ENCODE results near the gene ZNF414.
"Not testable (repeated sequence)": the region's sequence is repeated elsewhere in the genome, so short reads cannot be mapped to it uniquely, and the experiment has no call there.

The ZNF414 gene

GRCh38 chr19:8517551-8518442 lies 3.8 kb upstream of the ZNF414 start:
- peak; percentile 74 to 82 for DNase-seq

GRCh38 chr19:8515317-8515716 lies 1.4 kb upstream of the ZNF414 start:
- peak; percentile 30 to 47 for DNase-seq

- not testable (repeated sequence) for DNase-seq
These were observed 590 bp upstream of the ZNF414 start for GRCh38 chr19:8514505-8515009.

- no peak for DNase-seq
These were observed 806 bp downstream of the ZNF414 start for GRCh38 chr19:8513036-8513686.

- peak in 1 of 2 experiments; percentile 31 for DNase-seq
These were observed 1.6 kb downstream of the ZNF414 start for GRCh38 chr19:8512115-8512967.

- DNase-seq, result no peak
These were observed 2.3 kb downstream of the ZNF414 start for GRCh38 chr19:8511573-8512101.

- DNase-seq, result no peak
These were observed 3.3 kb downstream of the ZNF414 start for GRCh38 chr19:8510589-8511115.

- no peak for DNase-seq
These were observed 7.5 kb downstream of the ZNF414 start for GRCh38 chr19:8506402-8506957.

- DNase-seq, result peak; percentile 72 to 75
These were observed 8.1 kb downstream of the ZNF414 start for GRCh38 chr19:8505680-8506401.

GRCh38 chr19:8504919-8505318 lies 9.0 kb downstream of the ZNF414 start:
- DNase-seq, result no peak

GRCh38 chr19:8504171-8504570 lies 9.8 kb downstream of the ZNF414 start:
- no peak for DNase-seq

GRCh38 chr19:8503510-8503909 lies 10.5 kb downstream of the ZNF414 start:
- no peak for DNase-seq

- no peak for DNase-seq
These were observed 12.0 kb downstream of the ZNF414 start for GRCh38 chr19:8501981-8502380.

- DNase-seq, result no peak
These were observed 12.5 kb downstream of the ZNF414 start for GRCh38 chr19:8501516-8501915.

- peak; percentile 95 to 98 for DNase-seq
These were observed 13.8 kb downstream of the ZNF414 start for GRCh38 chr19:8500158-8500557.

GRCh38 chr19:8499048-8499833 lies 14.7 kb downstream of the ZNF414 start:
- DNase-seq, result no peak

GRCh38 chr19:8498295-8498694 lies 15.7 kb downstream of the ZNF414 start:
- DNase-seq, result no peak

GRCh38 chr19:8494158-8494557 lies 19.8 kb downstream of the ZNF414 start:
- peak; percentile 98 for DNase-seq

GRCh38 chr19:8491574-8491973 lies 22.4 kb downstream of the ZNF414 start:
- DNase-seq, result no peak

- DNase-seq, result no peak
These were observed 23.1 kb downstream of the ZNF414 start for GRCh38 chr19:8490873-8491272.

GRCh38 chr19:8490395-8490760 lies 23.6 kb downstream of the ZNF414 start:
- DNase-seq, result no peak
